Panc1 (cell line): ENCODE data around the gene KLK8.

ENCODE experiments used
- POLR2AphosphoS5 ChIP-seq: IDR thresholded peaks from 2 replicates; pipeline ENCODE4 v1.6.1; 2012; ENCODE audit warnings: mild to moderate bottlenecking, low read depth, low read length, moderate library complexity
- SIN3A ChIP-seq: IDR thresholded peaks from 2 replicates; pipeline ENCODE4 v1.6.1; 2012; ENCODE audit warnings: low read depth, mild to moderate bottlenecking, low read length, moderate library complexity, borderline replicate concordance; ENCODE audit not compliant: insufficient read depth
- TF ChIP-seq, protein P1 (sequence below): fragments of 450-650 bp; IDR thresholded peaks from 2 replicates; pipeline ENCODE4 v1.5.1; 2017; ENCODE audit warnings: mild to moderate bottlenecking
- TF ChIP-seq, protein P2 (sequence below), 2 experiments: IDR thresholded peaks; 2 replicates each; pipeline ENCODE4 v1.6.1; 2011 to 2012; ENCODE audit warnings: low read depth in 2 of 2, control low read depth in 1 of 2, low read length in 1 of 2, mild to moderate bottlenecking in 1 of 2, moderate library complexity in 1 of 2; ENCODE audit not compliant: insufficient read depth in 1 of 2

DNA sequence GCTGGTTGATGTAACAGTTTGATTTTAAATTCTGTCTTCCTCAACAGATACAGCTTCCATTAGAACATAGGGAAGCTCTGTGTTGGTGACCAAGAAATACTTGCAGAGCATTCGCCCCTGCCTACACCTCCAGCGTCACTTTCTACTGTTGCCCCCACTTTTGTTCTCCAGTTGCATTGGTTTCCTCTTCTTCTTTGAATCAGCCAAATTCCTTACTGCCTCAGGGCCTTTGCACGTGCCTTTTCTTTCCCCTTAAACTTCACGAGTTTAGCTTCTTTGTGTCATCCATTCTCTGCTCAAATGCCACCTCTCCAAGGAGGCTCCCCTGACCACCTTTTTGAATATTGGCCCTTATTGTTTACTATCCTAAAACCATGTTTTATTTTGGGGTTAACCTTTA, 54.3 kb downstream of the KLK8 start:
- TF ChIP-seq, protein P1, sequence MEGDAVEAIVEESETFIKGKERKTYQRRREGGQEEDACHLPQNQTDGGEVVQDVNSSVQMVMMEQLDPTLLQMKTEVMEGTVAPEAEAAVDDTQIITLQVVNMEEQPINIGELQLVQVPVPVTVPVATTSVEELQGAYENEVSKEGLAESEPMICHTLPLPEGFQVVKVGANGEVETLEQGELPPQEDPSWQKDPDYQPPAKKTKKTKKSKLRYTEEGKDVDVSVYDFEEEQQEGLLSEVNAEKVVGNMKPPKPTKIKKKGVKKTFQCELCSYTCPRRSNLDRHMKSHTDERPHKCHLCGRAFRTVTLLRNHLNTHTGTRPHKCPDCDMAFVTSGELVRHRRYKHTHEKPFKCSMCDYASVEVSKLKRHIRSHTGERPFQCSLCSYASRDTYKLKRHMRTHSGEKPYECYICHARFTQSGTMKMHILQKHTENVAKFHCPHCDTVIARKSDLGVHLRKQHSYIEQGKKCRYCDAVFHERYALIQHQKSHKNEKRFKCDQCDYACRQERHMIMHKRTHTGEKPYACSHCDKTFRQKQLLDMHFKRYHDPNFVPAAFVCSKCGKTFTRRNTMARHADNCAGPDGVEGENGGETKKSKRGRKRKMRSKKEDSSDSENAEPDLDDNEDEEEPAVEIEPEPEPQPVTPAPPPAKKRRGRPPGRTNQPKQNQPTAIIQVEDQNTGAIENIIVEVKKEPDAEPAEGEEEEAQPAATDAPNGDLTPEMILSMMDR = no peak
- TF ChIP-seq, protein P2, sequence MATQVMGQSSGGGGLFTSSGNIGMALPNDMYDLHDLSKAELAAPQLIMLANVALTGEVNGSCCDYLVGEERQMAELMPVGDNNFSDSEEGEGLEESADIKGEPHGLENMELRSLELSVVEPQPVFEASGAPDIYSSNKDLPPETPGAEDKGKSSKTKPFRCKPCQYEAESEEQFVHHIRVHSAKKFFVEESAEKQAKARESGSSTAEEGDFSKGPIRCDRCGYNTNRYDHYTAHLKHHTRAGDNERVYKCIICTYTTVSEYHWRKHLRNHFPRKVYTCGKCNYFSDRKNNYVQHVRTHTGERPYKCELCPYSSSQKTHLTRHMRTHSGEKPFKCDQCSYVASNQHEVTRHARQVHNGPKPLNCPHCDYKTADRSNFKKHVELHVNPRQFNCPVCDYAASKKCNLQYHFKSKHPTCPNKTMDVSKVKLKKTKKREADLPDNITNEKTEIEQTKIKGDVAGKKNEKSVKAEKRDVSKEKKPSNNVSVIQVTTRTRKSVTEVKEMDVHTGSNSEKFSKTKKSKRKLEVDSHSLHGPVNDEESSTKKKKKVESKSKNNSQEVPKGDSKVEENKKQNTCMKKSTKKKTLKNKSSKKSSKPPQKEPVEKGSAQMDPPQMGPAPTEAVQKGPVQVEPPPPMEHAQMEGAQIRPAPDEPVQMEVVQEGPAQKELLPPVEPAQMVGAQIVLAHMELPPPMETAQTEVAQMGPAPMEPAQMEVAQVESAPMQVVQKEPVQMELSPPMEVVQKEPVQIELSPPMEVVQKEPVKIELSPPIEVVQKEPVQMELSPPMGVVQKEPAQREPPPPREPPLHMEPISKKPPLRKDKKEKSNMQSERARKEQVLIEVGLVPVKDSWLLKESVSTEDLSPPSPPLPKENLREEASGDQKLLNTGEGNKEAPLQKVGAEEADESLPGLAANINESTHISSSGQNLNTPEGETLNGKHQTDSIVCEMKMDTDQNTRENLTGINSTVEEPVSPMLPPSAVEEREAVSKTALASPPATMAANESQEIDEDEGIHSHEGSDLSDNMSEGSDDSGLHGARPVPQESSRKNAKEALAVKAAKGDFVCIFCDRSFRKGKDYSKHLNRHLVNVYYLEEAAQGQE (IDR thresholded peaks at IDR 0.05; ENCODE audit: insufficient read depth in 1 of 2, low read depth in 2 of 2, low read length in 1 of 2) = no peak
- TF ChIP-seq SIN3A = no peak
- TF ChIP-seq POLR2AphosphoS5 = no peak
